HAP-1 (cell line): Measurements from ENCODE around the gene HAPLN2.
A peak's percentile ranks its signal among the peaks of the same experiment; 100 is the strongest.

Experiments
- DNase-seq, 2 experiments: peaks; one replicate each; pipeline ENCODE4 v3.0.0-alpha.2; 2016 to 2020; ENCODE audit warnings: low spot score in 2 of 2
- H3K27me3 ChIP-seq: fragments of 250-450 bp; sonication (Bioruptor Pico); 2 replicates; pipeline ENCODE4 v1.5.1; 2020; ENCODE audit warnings: low read depth, mild to moderate bottlenecking, moderate library complexity
- H3K36me3 ChIP-seq: fragments of 250-450 bp; sonication (Bioruptor Pico); replicated peaks from 2 replicates; pipeline ENCODE4 v1.5.1; 2020; ENCODE audit warnings: mild to moderate bottlenecking
- H3K4me1 ChIP-seq: fragments of 250-450 bp; sonication (Bioruptor Pico); 2 replicates; pipeline ENCODE4 v1.5.1; 2020; ENCODE audit warnings: mild to moderate bottlenecking
- H3K4me3 ChIP-seq: fragments of 250-450 bp; sonication (Bioruptor Pico); 2 replicates; pipeline ENCODE4 v1.5.1; 2020; ENCODE audit warnings: mild to moderate bottlenecking, moderate library complexity
- H3K9me3 ChIP-seq: fragments of 250-450 bp; sonication (Bioruptor Pico); 2 replicates; pipeline ENCODE4 v1.5.1; 2020; ENCODE audit warnings: mild to moderate bottlenecking, moderate library complexity
- in situ Hi-C: fragments of 300-500 bp; cut with MboI; formaldehyde crosslinking; loops from 3 replicates; pipeline ENCODE4 v1.14.3; 2020; ENCODE audit warnings: low sequenced_read_pairs, inconsistent platforms, mixed read lengths

Gene HAPLN2

DNA sequence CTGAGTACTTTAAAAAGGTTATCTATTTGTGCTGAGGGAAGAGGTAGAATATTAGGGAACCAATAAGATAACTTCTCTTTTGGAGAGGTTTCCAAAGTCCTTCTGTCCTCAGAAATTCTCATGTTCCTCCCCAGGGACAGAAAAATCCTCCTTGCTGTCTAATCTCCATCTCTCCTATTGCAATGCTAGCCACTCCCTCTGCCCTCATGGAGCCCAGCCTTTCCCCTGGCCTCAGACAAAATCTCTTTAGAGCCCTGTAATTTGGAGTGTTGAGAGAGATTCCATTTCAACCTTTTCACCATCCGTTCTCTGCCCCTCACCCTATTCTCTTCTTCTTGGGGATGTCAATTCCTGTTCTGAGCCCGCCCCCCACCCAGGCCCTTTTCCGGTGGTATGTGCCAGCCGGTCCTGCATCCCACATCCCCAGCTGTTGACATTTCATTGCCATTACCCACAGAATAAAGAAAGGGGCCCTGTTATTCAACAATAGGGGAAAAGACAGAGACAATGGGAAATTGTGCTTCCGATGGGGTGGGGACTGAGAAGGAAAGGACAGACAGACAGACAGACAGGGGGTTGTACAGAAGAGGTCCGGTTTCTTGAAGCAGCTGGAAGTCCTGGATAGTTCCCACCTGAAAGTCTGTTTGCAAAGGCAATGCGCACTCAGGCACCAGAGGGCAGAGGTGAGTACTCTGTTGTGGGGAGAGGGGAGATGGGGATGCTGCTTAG is at the start of gene HAPLN2:
Gene HAPLN2, plus strand, starts transcription at position 563 of the 729 bp plus-strand sequence. CDS start 4,076 bp downstream, outside the sequence.
- H3K27me3 ChIP-seq: peaks cover 20% of the 10 kb centered on the region
- H3K36me3 ChIP-seq: no peaks in the 10 kb centered on the region
- peaks cover 9% of the 10 kb centered on the region for H3K4me1 ChIP-seq
- in situ Hi-C loops: no loop called here
- DNase-seq: peak; percentile 34 to 66
- H3K4me3 ChIP-seq: no peak within 1 kb of the TSS
- no peaks in the 10 kb centered on the region for H3K9me3 ChIP-seq

DNA sequence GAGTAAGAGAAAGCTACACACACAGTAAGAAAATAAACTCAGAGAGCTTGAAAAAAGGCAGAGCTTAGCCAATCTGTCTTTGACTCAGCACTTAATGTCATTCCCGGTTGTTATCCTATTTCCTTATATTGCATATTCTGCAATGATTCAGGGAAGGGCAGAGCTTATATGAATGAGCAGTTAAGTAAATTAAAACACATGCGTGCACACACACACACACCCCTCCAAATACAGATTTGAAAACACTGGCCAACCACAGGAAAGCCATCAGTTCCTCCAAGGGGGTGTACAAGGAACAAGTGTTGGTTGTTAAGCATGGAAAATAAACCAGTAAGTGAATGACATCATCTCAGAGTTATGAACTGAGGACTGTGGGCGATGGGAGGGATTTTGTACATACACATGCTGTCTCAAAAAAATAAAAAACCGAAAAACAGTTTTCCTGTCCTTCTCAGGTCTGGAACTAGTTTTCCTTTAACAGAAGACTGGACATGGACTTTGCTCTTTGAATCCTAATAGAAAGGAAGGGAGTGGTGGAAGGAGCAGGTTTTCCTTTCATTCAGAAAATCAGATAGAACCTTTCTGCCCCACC is 47.9 kb upstream of the HAPLN2 start:
- in situ Hi-C loops: no loop called here
- DNase-seq: no peak
- peaks cover 10% of the 10 kb centered on the region for H3K36me3 ChIP-seq
- peak overlapping the region; percentile 75 for H3K4me3 ChIP-seq
- no peaks in the 10 kb centered on the region for H3K9me3 ChIP-seq
- peaks cover 5% of the 10 kb centered on the region; the same call in 1 of the 2 replicates for H3K4me1 ChIP-seq
- 0 out of 2 replicates have a peak, but pooled peaks cover 2% of the 10 kb centered on the region for H3K27me3 ChIP-seq

DNA sequence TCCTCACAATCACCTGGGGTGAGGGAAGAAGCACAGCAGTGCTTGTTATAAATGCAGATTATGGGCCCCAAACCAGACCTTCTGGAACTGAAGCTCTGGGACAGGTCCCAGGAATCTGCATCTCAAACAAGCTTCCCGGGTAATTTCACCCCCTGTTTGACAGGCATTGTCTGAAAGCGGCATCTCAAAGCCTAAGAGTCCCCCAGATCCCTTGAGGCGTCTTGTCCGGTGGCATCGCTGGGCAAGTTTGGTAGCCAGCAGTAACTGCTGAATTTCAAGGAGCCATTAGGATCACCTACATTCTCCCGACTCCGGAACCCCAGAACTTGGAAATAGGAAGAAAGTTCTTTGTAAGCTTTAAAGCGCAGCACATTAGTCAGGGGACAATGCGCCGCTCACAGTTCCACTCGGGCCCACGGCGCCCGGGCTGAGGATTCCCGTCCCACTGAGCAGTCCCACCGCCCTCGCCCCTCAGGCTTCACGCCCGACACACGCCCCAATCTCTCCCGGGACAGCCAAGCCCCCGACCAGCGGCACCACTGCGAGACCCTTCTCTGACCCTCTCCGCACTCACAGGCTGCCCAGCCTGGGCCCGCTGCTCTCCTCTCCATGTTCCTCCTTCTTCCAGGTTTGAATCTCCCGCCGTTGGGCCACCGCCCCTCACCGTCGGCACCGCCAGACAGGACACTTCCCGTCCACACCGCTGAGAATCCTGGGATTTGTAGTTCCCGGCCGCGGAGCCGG is 47.1 kb upstream of the HAPLN2 start, which contains the start of gene IQGAP3:
Gene IQGAP3, minus strand, starts transcription at position 647 of the 744 bp plus-strand sequence. Its CDS starts 36 bp downstream, at position 611.
- Histone ChIP-seq H3K9me3 (no peaks in the 10 kb centered on the region), H3K4me1 (peaks cover 5% of the 10 kb centered on the region; the same call in 1 of the 2 replicates), H3K27me3 (0 out of 2 replicates have a peak, but pooled peaks cover 2% of the 10 kb centered on the region), H3K4me3 (peak within 1 kb of the TSS; percentile 75), H3K36me3 (peaks cover 10% of the 10 kb centered on the region)
- in situ Hi-C loops: no loop called here
- peak; percentile 66 to 90 for DNase-seq

DNA sequence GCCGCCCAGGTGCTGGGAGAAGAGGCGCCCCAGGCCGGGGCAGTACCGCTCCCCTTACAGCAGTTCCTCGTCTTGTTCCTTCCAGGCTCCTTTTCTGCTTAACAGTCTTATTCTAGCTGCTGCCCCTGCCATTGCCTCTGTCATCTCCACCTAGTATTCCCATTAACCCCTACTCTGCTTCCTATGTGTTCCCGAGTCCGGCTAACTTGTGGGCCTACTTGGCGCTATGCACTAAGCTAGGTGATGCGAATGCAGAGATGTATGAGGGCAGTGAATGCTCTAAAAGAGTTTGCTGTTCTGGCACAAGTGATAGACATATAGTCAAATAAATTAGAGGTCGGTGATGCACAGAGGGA is 46.6 kb upstream of the HAPLN2 start:
- peak overlapping the region; percentile 75 for H3K4me3 ChIP-seq
- peaks cover 6% of the 10 kb centered on the region for H3K36me3 ChIP-seq
- no peaks in the 10 kb centered on the region for H3K9me3 ChIP-seq
- no peak for DNase-seq
- H3K27me3 ChIP-seq: 0 out of 2 replicates have a peak, but pooled peaks cover 2% of the 10 kb centered on the region
- peaks cover 5% of the 10 kb centered on the region; the same call in 1 of the 2 replicates for H3K4me1 ChIP-seq
- in situ Hi-C loops: no loop called here

DNA sequence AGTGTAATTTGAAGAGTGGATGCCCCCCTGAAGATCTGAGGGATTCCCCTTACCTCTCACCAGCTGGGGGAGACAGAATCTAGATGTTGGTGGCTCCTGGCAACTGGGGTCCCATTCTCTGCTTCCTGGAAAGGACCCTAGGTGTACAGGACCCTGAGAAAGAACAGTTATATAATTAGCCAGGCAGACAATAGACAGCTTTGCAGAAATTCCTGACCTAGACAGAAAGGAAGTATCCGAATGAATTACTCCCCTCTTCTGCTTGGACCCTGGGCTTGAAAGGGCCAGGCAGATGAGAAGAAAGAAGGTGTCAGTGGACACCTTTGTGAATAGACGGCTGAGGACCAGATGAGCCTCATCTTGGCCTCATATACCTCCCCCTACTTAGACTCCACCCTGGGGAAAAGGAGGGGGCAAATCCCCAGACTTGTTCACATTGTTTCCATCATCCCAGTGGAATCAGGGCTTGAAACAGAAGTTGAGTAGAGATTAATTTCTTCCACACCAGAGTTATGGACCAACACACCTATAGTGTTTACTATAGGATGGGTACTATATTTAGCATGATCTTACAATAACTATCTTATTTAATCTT is 45.1 kb upstream of the HAPLN2 start:
- in situ Hi-C loops: no loop called here
- no peaks in the 10 kb centered on the region; the same call in 1 of the 2 replicates for H3K36me3 ChIP-seq

DNA sequence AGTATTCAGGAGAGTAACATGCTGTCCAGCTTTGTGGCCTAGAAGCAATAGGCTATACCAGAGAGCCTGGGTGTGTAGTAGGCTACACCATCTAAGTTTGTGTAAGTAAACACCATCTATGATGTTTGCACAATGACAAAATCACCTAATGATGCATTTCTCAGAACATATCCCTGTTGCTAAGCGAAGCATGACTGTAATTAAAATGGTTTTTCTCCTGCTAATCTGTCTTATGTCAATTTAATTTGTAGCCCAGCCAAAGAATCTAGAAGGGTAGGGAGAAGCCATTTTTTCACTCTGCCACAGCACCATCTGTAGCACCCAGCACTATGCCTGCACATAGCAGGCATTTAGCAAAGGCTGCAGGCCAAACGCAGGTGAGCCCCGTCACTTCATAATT is 41.7 kb upstream of the HAPLN2 start:
- Histone ChIP-seq H3K4me3 (no peak overlapping the region), H3K4me1 (no peaks in the 10 kb centered on the region), H3K9me3 (no peaks in the 10 kb centered on the region), H3K36me3 (no peaks in the 10 kb centered on the region), H3K27me3 (0 out of 2 replicates have a peak, but pooled peaks cover 2% of the 10 kb centered on the region)
- in situ Hi-C loops: no loop called here
- DNase-seq: no peak

More for the DNA sequence above, 45.1 kb upstream of the HAPLN2 start:
- Histone ChIP-seq H3K4me3 (no peak overlapping the region), H3K27me3 (0 out of 2 replicates have a peak, but pooled peaks cover 2% of the 10 kb centered on the region), H3K9me3 (no peaks in the 10 kb centered on the region), H3K4me1 (peaks cover 5% of the 10 kb centered on the region; the same call in 1 of the 2 replicates)
- DNase-seq: no peak

DNA sequence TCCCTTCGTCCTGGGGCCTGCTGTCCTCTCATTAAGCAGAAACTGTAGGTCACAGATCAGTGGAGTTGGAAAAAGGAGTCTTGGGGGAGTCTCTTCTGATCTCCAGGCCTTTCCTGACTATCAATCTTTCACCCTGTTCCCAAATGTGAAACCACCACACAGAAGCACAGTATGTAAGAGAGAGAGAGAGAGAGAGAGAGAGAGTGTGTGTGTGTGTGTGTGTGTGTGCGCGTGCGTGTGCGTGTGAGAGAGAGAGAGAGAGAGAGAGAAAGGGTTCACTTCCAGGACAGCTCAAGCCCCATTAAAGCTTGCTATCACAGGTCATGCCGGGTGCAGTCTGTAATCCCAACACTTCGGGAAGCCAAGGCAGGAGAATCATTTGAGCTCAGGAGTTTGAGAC is 41.2 kb upstream of the HAPLN2 start:
- Histone ChIP-seq H3K9me3 (no peaks in the 10 kb centered on the region), H3K4me3 (no peak overlapping the region), H3K36me3 (no peaks in the 10 kb centered on the region), H3K27me3 (0 out of 2 replicates have a peak, but pooled peaks cover 2% of the 10 kb centered on the region), H3K4me1 (no peaks in the 10 kb centered on the region)
- no peak for DNase-seq
- in situ Hi-C loops: no loop called here

DNA sequence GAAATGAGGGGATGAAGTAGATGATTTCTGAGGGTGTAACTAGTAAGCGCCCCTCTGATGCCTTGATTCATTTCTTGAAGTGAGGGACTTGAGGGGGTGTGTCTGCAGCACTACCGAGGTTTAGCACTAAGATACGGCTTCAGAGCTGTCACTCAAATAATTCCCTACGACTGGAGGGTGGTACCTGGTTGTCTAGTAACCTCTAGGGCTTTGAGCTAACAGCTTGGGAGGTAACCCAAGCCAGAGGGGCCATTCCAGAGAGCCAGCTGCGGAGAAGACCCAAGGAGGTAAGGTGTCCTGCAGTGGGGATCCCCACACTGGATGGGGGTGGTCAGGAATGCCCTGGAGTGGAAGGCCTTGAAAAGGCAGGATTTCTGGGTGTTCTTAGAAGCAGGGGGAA is 39.7 kb upstream of the HAPLN2 start, which contains the start of gene TTC24:
Gene TTC24, plus strand, starts transcription at position 252 of the 400 bp plus-strand sequence. CDS start 1,642 bp downstream, outside the sequence.
- in situ Hi-C loops: no loop called here
- Histone ChIP-seq H3K36me3 (no peaks in the 10 kb centered on the region), H3K4me1 (no peaks in the 10 kb centered on the region), H3K4me3 (no peak within 1 kb of the TSS), H3K9me3 (no peaks in the 10 kb centered on the region), H3K27me3 (0 out of 2 replicates have a peak, but pooled peaks cover 2% of the 10 kb centered on the region)
- no peak for DNase-seq

DNA sequence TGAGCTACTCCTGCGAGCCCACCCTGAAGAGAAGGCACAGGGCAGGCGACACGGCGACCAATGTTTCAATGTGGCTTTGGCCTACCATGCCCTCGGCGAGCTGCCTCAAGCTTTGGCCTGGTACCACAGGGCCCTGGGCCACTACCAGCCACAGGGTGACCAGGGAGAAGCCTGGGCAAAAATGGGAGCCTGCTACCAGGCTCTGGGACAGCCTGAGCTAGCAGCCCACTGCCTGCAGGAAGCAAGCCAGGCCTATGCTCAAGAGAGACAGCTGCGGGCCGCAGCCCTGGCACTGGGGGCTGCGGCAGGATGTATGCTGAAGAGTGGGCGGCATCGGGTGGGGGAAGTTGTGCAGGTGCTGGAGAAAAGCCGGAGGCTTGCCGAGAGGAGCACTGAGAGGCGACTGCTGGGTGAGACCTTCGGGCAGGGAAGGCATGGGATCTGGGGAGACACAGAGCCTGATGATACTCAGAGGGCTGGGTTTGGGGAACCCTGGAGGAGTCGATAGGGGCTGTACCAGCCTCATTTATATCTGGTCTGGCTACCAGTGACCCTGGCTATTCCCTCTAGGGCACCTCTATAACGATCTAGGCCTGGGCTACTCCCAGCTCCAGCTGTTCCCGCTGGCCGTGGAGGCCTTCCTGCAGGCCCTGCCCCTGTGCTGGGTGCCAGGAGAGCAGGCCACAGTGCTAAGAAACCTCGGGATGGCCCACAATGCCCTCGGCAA is 37.4 kb upstream of the HAPLN2 start:
- Histone ChIP-seq H3K27me3 (no peaks in the 10 kb centered on the region), H3K4me1 (no peaks in the 10 kb centered on the region), H3K36me3 (no peaks in the 10 kb centered on the region), H3K9me3 (no peaks in the 10 kb centered on the region), H3K4me3 (no peak overlapping the region)
- DNase-seq: no peak
- in situ Hi-C loops: no loop called here

DNA sequence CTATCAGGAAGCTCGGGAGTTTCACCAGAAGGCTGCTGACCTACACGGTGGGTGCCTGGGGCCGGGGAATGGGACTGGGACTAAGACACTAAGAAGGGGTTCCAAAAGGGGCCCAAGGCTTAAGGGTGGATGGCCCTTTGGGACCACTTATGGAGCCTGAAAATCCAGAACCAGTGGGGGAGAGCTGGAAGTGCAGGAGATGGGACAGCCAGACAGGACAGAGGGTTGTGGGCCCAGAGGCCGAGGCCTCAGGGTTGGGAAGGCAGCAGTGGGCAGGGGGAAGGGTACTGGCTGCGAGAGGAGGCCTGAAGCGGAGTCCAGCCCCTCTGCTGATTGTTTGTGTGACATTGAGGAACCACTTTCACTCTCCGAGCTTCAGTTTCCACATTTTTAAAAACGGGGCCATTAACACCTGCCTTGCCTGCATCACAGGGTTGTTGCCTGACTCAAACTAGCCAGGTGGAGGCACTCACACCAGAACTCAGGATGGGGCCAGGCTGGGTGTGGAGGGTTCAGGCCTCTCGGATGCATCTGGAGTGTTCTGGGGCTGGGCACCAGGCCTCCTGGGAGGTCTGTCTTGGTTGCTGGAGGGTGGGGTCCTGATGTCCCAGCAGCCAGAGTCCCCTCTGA is 36.7 kb upstream of the HAPLN2 start:
- no peak overlapping the region for H3K4me3 ChIP-seq
- H3K4me1 ChIP-seq: no peaks in the 10 kb centered on the region
- no peaks in the 10 kb centered on the region for H3K27me3 ChIP-seq
- in situ Hi-C loops: no loop called here
- no peak for DNase-seq
- H3K36me3 ChIP-seq: no peaks in the 10 kb centered on the region
- no peaks in the 10 kb centered on the region for H3K9me3 ChIP-seq

DNA sequence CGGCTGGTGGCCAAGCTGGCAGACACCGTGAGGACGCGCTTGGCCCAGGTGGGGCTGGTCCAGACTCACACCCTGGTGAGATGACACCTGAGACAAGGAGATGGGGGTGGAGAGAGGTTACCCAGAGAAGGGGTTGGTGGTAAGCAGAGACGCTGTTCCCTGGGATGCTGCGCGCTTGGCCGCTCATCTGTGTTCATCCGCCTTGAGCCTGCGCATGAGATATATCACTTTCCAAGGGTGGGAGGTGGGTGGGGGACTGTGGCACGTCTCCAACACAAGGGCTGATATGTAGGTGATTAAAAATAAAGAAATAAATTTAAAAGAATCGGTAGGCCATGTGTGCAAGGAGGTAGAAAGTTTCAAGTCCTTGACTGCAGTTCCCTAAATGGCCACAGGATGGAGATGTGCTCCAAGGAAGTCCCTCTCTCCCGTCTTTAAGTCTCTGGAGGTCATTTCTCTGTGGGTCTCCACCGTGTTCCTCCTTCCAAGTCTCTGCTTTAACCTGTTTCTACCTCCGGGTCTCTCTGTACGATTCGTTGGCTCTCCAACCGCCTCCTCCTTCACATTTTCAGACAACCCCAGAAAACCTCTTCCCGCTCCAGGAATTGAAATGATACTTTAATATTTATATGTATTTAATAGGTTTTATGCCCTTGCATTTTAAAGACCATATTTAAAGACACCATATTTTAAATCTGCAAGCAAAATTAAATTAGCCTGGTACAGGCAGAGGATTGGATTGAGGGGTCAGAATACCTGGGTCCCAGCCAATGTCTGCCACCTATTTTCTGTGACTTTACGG is 35.2 kb upstream of the HAPLN2 start:
- H3K4me1 ChIP-seq: no peaks in the 10 kb centered on the region
- H3K9me3 ChIP-seq: no peaks in the 10 kb centered on the region
- no peaks in the 10 kb centered on the region for H3K27me3 ChIP-seq
- no peak overlapping the region for H3K4me3 ChIP-seq
- in situ Hi-C loops: no loop called here
- H3K36me3 ChIP-seq: no peaks in the 10 kb centered on the region
- peak; percentile 88 to 89 for DNase-seq

DNA sequence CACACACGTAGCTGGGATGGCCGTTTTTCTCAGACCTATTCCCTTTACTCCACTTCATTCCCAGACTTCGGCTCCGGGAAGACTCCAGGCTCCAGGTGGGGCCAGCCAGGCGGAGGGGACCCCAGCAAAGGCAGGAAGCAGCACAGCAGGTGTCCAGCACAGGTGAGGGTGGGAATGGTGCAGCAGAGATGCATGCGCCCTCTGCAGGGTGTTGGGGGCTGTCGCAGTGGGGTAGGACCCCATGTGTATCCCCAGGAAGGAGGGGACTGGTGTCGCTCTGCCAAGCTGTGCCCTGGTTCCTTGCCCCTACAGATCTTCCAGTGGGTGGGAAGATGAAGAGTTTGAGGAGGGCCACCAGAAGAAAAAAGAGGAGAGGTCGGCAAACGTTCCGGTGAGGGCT is 34.4 kb upstream of the HAPLN2 start:
- no peaks in the 10 kb centered on the region for H3K27me3 ChIP-seq
- H3K9me3 ChIP-seq: no peaks in the 10 kb centered on the region
- no peak overlapping the region for H3K4me3 ChIP-seq
- no peaks in the 10 kb centered on the region for H3K36me3 ChIP-seq
- DNase-seq: peak in 1 of 2 experiments; percentile 46
- in situ Hi-C loops: no loop called here
- no peaks in the 10 kb centered on the region for H3K4me1 ChIP-seq
